ENCODE results near the gene HOXB9.
A peak's percentile ranks its signal among the peaks of the same experiment; 100 is the strongest.

HOXB9 gene

GRCh38 chr17:48579760-48580554 lies 46.2 kb downstream of the HOXB9 start:
- no peak for DNase-seq

GRCh38 chr17:48579471-48579759 lies 46.7 kb downstream of the HOXB9 start:
- DNase-seq: no peak

DNA sequence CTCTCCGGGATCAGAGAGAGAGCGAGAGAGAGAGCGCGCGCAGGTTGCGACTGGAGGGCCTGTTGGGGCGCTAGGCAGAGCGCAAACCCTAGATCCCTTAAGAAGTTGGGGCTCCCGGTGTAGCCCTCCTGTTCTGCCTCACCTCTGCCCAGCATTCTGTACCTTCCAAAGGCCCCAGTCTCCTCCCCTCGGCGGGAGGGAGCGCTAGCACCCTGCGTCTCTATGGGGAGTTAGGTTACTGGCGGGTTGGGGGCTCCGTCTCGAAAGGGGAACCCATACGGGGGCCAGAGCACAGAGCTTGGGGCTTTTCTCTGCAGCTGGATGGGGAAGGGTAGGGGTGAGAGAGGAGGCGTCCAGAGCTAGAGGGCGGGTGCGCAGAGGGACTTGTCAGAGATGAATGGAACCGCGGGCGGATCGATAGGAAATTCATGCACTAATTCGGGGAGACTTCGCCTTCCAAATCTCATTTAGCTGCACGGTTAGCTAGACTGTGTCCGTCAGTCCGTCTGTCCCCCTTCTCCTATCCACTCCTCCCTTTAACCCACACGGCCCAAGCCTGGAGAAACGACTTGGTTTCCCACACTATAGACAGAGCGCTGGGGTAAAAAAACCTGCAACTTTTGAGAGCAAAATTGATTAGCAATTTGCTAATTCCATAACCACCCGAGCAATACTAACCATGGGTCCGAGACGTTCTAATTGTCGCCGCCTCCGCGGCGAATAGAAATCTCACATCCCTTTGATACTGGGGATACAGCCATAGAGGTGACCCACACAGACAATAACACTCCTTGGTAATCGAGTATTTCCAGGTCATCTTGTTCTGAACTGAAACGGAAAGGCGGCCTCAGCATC lies 47.3 kb downstream of the HOXB9 start:
- no peak for DNase-seq

DNA sequence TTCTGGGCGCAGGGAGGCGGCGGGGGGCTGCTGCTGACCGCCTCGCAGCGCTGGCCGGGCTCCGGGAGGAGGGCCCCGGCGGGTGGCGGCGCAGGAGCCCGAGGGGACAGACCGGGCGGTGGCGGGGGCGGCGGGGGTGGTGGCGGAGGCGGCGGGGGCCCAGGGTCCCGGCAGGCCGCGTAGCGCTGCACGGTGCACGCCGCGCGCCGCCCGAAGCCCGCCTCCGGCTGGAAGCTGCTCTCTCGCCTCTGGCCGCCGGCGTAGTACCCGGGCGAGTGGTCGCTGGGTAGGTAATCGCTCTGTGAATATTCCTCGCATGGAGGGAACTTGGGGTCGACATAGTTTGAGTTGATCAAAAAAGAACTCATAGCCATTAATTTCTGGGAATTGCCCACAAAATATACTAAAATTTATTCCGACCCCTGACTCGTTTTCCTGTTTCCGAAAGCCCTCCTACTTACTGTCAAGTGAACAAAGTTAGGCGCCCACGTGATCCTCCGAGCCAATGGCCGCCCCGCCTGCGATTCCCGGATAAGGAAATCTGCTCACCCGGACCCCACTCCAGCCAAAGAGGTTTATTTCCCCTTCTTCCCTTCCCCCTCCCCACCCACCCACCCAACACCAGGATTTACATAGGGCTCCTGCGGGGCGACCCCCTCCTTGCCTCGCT lies 48.1 kb downstream of the HOXB9 start, which contains the start of gene HOXB4:
Gene HOXB4, minus strand, starts transcription at position 405 of the 670 bp plus-strand sequence. Its CDS starts 31 bp downstream, at position 374.
- peak; percentile 87 for DNase-seq

DNA sequence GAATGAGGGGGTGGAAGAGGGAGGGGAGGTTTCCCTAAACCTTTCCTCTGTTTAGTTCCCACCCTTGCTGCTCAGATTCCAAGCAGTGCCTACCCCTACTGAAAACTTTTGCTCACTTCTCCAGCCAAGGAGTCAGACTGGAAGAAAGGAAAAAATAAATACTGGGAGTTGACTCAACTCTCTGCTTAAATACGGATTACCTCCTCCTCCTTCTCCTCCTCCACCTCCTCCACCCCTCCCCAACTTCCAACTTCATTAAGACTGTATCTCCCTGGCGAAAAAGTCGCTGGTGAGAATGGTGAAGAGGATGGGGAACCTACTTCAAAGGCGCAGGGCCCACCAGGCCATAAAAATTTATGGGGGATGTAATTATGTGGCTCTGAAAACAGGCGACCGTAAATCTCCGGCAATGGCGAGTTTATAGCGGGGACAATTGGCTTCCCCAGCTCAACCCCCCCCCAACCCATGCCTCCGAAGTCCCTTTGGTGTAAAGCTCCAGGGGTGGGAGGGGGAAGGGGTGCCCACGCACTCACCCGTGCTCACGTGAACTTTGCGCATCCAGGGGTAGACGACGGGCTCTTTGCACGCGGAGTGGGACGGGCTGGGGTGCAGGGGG lies 48.7 kb downstream of the HOXB9 start:
- DNase-seq: no peak

GRCh38 chr17:48576479-48577309 lies 49.5 kb downstream of the HOXB9 start:
- DNase-seq: no peak

GRCh38 chr17:48575673-48576478 lies 50.3 kb downstream of the HOXB9 start:
- DNase-seq: no peak

DNA sequence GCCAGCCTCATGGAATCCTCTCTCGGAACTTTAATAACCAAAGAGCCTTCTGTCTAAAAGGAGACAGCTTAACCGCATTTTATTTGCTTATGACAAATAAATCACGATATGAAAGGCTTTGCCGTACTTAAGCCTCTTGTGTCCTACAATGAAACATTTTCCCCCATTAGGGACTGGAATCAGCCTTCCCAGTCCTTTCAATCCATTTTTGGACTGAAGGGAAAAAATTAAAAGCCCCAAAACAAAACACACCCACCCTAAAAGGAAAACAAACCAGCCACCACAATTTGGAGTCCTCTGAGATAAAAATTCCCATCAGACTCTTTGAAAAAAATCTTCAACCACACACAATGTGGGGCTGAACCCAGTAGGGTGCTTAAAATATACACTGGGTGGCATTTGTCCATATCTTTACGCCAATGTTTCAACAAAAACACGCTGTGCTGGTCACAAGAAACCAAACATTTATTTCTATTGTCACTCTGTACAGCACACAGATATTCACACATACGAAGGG lies 51.0 kb downstream of the HOXB9 start:
- DNase-seq: no peak

DNA sequence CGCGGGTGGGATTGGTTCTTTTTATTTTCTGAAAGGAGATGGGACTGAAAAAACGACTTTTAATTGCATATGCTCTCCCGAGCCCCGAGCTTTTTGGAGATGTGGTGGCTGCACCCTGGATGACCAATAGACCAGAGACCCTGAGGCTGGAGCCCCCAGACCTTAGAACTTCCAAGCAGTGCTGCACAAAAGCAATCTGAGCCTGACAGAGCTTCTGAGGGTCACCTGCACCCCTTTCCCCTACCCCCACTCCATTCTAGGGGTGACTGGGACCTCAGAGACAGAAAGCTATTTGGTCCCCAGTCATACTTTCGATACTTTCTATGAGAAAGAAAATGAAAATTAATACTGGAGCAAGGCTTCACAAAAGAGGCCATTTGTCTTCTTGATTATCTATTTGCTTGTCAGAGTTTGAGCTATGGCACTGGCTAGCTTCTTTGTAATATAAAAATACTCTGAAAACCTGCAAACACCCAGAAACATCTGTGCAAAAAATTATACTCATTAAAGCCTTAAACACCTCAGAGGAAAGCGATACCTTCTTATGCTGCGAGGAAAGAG lies 51.6 kb downstream of the HOXB9 start:
- no peak for DNase-seq

GRCh38 chr17:48571826-48572417 lies 54.2 kb downstream of the HOXB9 start:
- DNase-seq: no peak

All from activated effector memory CD4-positive, alpha-beta T cell treated with anti-CD3 and anti-CD28 coated beads, Interleukin-2, amount 50 U/mL, for 16 hours (primary cell).